ENCODE results near the gene FBXL13. TPM values are rescaled to one million over a fixed set of nuclear protein-coding genes. Genes with fewer than 3 reads are reported as not detected.
"Not testable (repeated sequence)": the region's sequence is repeated elsewhere in the genome, so short reads cannot be mapped to it uniquely, and the experiment has no call there.

Gene FBXL13
- polyA plus RNA-seq, 1 experiment: 0.95 TPM

DNA sequence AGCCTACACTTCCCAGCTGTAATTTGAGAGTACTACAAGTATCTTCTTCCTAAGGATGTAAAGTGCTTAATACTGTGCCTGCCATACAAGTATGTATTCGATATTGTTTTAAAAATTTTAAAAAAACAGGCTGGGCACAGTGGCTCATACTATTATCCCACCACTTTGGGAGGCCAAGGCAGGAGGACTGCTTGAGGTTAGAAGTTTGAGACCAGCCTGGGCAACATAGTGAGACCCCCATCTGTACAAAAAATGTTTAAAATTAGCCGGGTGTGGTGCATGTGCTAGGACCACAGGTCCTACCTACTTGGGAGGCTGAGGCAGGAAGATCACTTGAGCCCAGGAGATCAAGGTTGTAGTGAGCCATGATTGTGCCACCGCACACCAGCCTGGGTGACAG is 8.6 kb upstream of the FBXL13 start:
- H3K27ac ChIP-seq (ENCODE audit: low read depth, low read length): no peak overlapping the region
- no peak overlapping the region for H3K4me3 ChIP-seq (ENCODE audit: low read depth, low read length)
- CTCF ChIA-PET: interaction anchor here (1.4 kb wide), 1 partner anchor 21 kb away, joined by 4 read pairs; no protein-coding TSS in a partner anchor
- no peak for TF ChIP-seq CTCF (IDR thresholded peaks at IDR 0.05; ENCODE audit: low read depth, low read length)
- POLR2A ChIA-PET: no interaction called here
- no peaks in the 10 kb centered on the region for H3K27me3 ChIP-seq (ENCODE audit: control insufficient read depth, insufficient read depth, low read length)
- H3K9me3 ChIP-seq (ENCODE audit: control insufficient read depth, insufficient read depth, low read length): no peaks in the 10 kb centered on the region
- DNase-seq (ENCODE audit: low read depth, low spot score): no peak

DNA sequence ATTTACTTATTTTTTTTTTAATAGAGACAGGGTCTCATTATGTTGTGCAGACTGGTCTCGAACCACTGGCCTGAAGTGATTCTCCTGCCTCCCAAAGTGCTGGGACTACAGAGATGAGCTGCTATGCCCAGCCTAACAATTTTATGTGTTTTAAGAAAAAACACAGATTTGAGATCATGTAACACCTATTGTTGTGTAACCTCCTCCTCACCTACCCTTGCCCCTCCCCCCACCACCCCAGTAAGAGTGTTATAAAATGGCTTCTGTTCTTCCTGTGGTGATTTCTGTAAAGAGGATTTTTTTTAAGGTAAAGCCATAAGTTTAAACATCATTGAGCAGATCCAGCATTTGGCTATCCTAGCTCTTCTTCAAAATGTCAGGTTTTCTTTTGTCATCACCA is 7.9 kb upstream of the FBXL13 start:
- no peak for TF ChIP-seq CTCF (IDR thresholded peaks at IDR 0.05; ENCODE audit: low read depth, low read length)
- POLR2A ChIA-PET: no interaction called here
- Histone ChIP-seq H3K27ac (ENCODE audit: low read depth, low read length) (no peak overlapping the region), H3K27me3 (ENCODE audit: control insufficient read depth, insufficient read depth, low read length) (no peaks in the 10 kb centered on the region), H3K9me3 (ENCODE audit: control insufficient read depth, insufficient read depth, low read length) (no peaks in the 10 kb centered on the region), H3K4me3 (ENCODE audit: low read depth, low read length) (no peak overlapping the region)
- CTCF ChIA-PET: no interaction called here
- DNase-seq (ENCODE audit: low read depth, low spot score): no peak

GRCh38 chr7:103080923-103081322 is 6.3 kb upstream of the FBXL13 start:
- CTCF ChIA-PET: interaction anchor here (1.8 kb wide), 1 partner anchor 19 kb away, joined by 8 read pairs; no protein-coding TSS in a partner anchor

DNA sequence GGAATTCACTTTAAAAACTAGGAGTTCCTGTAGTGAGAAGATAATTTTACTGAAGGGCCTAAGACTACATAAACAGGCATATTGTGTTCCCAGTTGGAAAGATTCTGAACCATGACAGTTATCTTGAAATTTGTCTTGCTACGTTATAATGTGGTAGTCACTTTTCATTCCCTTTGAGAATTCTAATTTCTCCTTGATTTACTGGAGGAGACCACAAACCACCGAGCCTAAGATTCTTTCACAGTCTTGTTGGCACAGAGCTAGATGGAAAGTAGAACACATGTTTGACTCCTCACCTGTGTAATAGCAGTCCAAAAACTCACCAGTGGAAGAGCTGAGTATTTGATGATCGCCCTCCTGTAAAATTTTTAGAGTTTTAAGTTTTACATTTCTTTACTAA is 5.2 kb upstream of the FBXL13 start:
- no peak for DNase-seq (ENCODE audit: low read depth, low spot score)
- Histone ChIP-seq H3K4me3 (ENCODE audit: low read depth, low read length) (no peak overlapping the region), H3K27ac (ENCODE audit: low read depth, low read length) (no peak overlapping the region), H3K27me3 (ENCODE audit: control insufficient read depth, insufficient read depth, low read length) (no peaks in the 10 kb centered on the region), H3K9me3 (ENCODE audit: control insufficient read depth, insufficient read depth, low read length) (no peaks in the 10 kb centered on the region; the same call in 1 of the 2 replicates)
- no peak for TF ChIP-seq CTCF (IDR thresholded peaks at IDR 0.05; ENCODE audit: low read depth, low read length)
- ChIA-PET CTCF (interaction anchor here (1.9 kb wide), 1 partner anchor 18 kb away, joined by 8 read pairs; no protein-coding TSS in a partner anchor), POLR2A (no interaction called here)

More at GRCh38 chr7:103080923-103081322, 6.3 kb upstream of the FBXL13 start:
- Histone ChIP-seq H3K27me3 (ENCODE audit: control insufficient read depth, insufficient read depth, low read length) (no peaks in the 10 kb centered on the region), H3K27ac (ENCODE audit: low read depth, low read length) (no peak overlapping the region), H3K9me3 (ENCODE audit: control insufficient read depth, insufficient read depth, low read length) (no peaks in the 10 kb centered on the region), H3K4me3 (ENCODE audit: low read depth, low read length) (no peak overlapping the region)
- TF ChIP-seq CTCF (IDR thresholded peaks at IDR 0.05; ENCODE audit: low read depth, low read length): no peak
- POLR2A ChIA-PET: no interaction called here
- no peak for DNase-seq (ENCODE audit: low read depth, low spot score)

DNA sequence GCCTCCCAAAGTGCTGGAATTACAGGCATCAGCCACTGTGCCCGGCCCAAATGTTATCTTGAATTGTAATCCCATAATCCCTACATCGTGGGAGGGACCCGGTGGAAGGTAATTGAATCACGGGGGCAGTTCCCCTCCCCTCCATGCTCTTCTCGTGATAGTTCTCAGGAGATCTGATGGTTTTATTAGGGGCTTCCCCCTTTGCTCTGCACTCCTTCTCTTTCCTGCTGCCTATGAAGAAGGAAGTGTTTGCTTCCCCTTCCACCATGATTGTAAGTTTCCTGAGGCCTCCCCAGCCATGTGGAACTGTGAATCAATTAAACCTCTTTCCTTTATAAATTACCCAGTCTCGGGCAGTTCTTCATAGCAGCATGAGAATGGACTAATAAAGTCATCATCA is 3.6 kb upstream of the FBXL13 start:
- H3K4me3 ChIP-seq (ENCODE audit: low read depth, low read length); POLR2A ChIA-PET; DNase-seq (ENCODE audit: low read depth, low spot score); H3K27me3 ChIP-seq (ENCODE audit: control insufficient read depth, insufficient read depth, low read length); H3K27ac ChIP-seq (ENCODE audit: low read depth, low read length); H3K9me3 ChIP-seq (ENCODE audit: control insufficient read depth, insufficient read depth, low read length): not testable (repeated sequence)
- CTCF ChIA-PET: interaction anchor here (1.9 kb wide), 1 partner anchor 16 kb away, joined by 8 read pairs; no protein-coding TSS in a partner anchor

Measured in AG04450 (cell line).